ENCODE data around the gene SMIM38.

The SMIM38 gene

DNA sequence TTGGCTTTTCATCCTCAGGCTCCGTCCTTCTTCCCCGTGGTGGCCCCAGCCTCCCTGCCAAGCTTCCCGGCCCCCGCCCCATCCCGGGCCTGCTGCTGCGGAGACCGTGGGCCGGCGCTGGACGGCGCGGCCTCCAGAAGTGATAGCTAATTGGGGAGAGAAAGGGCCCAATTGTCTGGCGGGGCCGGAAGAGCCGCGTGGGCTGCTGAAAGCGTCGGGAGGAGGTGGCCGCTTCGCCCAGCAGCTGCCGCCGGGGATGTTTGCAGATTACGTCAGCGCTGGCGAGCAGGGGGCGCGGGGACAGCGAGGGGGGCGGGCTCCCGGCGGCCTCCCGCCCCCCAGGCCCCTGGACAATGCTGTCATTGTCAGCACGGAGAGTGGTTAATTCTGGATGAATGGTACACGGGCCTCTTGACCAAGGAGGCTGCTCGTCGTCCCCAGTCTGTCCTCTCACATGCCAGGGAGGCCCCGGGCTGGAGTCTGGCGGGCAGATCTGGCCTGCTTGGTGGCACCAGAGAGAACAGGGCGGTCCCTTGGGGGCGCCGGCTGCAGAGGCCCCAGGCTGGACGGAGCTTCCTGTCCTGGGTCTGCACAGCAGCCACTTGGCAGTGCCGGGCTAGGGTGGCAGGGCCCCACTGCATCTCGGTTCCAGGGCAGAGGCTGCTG is 1.6 kb downstream of the SMIM38 start:
- peak; percentile 84 for DNase-seq (ENCODE audit: low spot score)
- TF ChIP-seq, protein P1, sequence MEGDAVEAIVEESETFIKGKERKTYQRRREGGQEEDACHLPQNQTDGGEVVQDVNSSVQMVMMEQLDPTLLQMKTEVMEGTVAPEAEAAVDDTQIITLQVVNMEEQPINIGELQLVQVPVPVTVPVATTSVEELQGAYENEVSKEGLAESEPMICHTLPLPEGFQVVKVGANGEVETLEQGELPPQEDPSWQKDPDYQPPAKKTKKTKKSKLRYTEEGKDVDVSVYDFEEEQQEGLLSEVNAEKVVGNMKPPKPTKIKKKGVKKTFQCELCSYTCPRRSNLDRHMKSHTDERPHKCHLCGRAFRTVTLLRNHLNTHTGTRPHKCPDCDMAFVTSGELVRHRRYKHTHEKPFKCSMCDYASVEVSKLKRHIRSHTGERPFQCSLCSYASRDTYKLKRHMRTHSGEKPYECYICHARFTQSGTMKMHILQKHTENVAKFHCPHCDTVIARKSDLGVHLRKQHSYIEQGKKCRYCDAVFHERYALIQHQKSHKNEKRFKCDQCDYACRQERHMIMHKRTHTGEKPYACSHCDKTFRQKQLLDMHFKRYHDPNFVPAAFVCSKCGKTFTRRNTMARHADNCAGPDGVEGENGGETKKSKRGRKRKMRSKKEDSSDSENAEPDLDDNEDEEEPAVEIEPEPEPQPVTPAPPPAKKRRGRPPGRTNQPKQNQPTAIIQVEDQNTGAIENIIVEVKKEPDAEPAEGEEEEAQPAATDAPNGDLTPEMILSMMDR (IDR thresholded peaks at IDR 0.05; ENCODE audit: extremely low read depth, insufficient read depth, missing control alignments): no peak
- in situ Hi-C loops (cut with MboI; ENCODE audit: low pct_unique_long_range_greater_than_20kb, low sequenced_read_pairs, unreplicated experiment): no loop called here

- DNase-seq (ENCODE audit: low spot score): no peak
- TF ChIP-seq, protein P1 (IDR thresholded peaks at IDR 0.05; ENCODE audit: extremely low read depth, insufficient read depth, missing control alignments): no peak
- in situ Hi-C loops (cut with MboI; ENCODE audit: low pct_unique_long_range_greater_than_20kb, low sequenced_read_pairs, unreplicated experiment): no loop called here
These were observed 2.1 kb downstream of the SMIM38 start for GRCh38 chr11:69157822-69158231.

DNA sequence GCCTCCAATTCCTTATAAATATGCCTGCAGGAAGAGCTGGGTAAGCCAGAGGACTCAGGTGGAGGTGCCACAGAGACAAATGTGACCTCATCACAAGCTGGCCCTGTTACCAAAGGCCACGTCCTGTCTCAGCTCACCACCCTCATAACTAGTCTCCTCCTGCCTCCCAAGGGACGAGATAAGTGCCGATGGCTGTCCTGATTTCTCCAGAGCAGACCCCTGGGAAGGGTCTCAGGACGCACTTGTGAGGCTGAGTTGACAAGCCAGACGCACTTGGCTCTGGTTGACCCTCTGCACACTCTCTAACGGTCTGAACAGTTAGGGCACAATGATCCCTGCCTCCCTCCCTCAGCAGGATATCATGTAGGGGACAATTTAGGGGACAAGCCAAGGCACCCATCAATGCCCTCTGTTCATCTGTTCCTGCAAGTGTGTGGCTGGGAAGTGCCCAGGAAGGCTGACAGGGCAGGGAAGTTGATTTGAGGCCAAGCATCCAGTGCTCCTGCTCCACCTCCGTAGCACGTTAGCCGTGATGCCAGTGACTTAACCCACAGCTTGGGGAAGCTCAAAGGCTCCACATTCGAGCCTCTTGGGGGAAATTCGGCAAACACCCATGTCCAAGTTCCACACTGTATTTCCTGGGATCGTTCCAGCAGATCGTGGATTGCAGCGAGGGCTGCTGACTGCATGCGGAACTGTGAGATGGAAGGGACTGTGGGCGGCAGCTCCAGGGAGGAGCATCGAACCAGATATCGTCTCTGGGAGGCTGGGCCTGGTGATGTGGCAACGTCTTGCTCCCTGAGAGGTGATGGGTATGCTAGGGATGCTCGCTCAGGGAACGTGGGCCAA is 2.8 kb downstream of the SMIM38 start:
- DNase-seq (ENCODE audit: low spot score): no peak
- TF ChIP-seq, protein P1 (IDR thresholded peaks at IDR 0.05; ENCODE audit: extremely low read depth, insufficient read depth, missing control alignments): no peak
- in situ Hi-C loops (cut with MboI; ENCODE audit: low pct_unique_long_range_greater_than_20kb, low sequenced_read_pairs, unreplicated experiment): no loop called here

- no peak for DNase-seq (ENCODE audit: low spot score)
- in situ Hi-C loops (cut with MboI; ENCODE audit: low pct_unique_long_range_greater_than_20kb, low sequenced_read_pairs, unreplicated experiment): no loop called here
- TF ChIP-seq, protein P1 (IDR thresholded peaks at IDR 0.05; ENCODE audit: extremely low read depth, insufficient read depth, missing control alignments): no peak
These were observed 3.6 kb downstream of the SMIM38 start for GRCh38 chr11:69159150-69159852.

DNA sequence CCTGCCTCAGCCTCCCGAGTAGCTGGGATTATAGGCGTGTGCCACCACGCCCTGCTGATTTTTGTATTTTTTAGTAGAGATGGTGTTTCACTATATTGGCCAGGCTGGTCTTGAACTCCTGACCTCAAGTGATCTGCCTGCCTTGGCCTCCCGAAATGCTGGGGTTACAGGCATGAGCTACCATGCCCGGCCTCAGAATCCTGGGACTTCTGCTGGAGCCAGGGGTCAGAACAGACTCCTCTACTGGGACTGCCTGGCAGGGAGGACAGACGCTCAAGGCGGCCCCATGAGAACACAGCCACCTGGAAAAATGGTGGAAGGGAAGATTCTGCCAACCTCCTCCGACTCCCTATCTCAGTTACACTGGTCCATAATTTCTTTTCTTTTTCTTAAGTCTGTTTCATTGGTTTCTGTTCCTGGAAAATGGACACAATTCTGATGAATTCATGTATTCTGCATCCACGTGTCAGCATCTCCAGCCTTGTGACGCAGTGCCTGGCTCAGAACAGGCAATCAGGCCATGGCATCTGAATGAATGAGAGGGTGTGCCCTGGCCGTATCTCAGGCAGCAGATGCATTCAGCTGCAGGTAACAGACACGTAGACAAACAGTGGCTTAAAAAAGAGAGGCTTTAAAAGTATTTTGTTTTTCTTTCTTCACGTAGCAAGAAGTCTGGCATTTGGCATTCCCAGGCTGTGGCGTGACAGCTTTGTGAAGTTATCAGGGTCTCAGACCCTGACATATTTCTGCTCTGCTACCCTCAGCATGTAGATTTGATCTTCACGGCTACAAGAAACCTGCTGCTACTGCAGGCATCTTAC is 4.8 kb downstream of the SMIM38 start:
- DNase-seq (ENCODE audit: low spot score): no peak
- TF ChIP-seq, protein P1 (IDR thresholded peaks at IDR 0.05; ENCODE audit: extremely low read depth, insufficient read depth, missing control alignments): no peak
- in situ Hi-C loops (cut with MboI; ENCODE audit: low pct_unique_long_range_greater_than_20kb, low sequenced_read_pairs, unreplicated experiment): no loop called here

DNA sequence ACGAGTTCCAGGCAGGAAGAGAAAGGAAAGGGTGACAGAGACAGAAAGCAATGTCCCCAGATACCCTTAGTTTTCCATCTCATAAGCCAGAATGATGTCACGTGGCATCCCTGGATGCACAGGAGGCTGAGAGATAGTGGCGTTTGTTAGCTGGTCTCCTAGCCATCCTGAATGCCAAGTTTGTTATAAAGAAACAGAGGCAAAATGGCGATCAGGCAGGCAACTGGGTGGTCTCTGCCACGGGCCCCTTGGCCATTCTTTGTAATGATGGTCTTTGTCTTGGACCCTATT is 5.3 kb downstream of the SMIM38 start:
- TF ChIP-seq, protein P1 (IDR thresholded peaks at IDR 0.05; ENCODE audit: extremely low read depth, insufficient read depth, missing control alignments): no peak
- in situ Hi-C loops (cut with MboI; ENCODE audit: low pct_unique_long_range_greater_than_20kb, low sequenced_read_pairs, unreplicated experiment): no loop called here
- no peak for DNase-seq (ENCODE audit: low spot score)

Data from GM13977 (cell line).